Measurements from ENCODE around the gene DDC.
"Not testable (repeated sequence)": the region's sequence is repeated elsewhere in the genome, so short reads cannot be mapped to it uniquely, and the experiment has no call there.

Gene DDC

DNA sequence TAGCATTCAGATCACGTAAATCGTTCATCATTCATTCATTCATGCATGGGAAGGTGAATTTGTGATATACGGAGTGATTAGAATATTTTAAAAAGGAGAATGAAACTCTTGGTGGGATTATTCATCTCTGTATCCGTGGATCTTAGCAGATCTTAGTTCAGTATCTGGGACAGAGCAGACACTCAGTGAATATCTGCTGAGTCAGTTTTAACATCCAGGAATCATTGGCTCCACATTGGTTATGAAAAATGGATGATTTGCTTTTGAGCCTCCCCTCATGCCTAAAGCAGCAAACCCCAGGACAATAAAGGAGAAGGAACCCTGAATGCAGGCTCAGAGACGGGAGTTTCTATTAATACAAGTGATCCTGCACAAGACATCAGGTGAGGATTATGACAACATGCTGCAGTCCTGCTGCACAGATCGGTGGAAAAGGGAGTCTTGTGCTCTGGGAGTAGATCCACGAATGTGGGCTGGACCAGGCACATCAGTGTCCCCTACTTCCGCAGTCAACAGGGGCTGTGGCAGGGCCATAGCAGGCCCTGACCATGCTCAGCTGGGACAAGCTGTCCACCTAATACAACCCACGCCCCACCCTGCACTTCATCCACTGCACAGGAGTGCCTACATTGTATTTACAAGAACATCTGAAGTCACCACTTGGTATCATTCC, 88.1 kb downstream of the DDC start:
- DNase-seq: no peak

DNA sequence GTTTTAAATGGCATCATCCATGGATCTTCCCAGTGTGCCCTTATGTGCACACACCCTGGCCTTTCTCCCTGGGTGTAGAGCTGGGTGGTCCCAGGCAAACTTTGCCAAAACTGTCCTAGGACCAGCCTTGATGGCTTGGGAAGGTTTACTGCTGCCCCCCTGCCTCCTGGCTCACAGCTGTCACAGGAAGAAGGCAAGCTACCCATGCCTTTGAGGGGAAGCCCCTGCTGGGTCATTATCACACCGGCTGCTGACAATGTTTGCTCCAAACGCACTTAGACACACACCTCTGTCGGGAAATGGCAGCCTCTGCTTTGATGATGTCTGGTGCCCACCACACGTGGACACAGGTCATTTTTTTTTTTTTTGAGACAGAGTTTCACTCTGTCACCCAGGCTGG, 89.9 kb downstream of the DDC start:
- no peak for DNase-seq

DNA sequence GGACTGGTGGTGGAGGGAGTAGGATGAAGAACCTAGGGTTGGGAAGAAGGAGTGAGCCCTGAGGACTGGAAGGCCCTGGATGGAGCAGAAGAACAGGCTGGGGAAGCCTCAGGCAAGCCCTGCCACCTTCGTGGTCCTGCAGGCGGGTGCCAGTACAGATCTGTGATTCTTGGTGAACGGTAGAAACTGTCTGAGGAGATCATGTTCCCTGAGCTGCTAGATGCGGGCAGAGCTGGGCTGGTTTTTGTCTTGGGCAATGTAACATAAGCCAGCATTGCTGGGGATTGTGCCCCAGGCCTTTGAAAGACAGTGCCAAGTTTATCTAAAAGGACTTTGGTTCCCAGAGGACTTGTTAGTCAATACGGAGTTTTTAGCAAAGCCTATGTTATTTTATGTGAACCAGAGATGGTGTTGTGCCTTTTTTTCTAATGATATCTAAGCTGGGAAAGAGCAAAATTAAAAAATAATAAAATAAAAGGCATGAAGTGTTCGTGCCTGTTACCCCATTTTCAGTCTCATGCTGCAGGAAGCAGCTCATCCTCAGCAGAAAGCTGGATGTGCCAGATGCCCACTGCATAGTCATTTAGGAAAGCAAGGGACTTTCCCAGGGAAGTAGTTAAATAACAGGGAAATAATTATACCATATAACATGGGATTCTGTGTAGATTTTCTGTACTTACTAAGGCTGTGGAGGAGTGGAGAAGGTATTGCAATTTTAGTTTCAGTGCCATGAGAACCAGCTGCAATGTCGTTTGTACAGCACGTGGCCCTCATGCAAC, 90.6 kb downstream of the DDC start:
- DNase-seq: no peak

DNA sequence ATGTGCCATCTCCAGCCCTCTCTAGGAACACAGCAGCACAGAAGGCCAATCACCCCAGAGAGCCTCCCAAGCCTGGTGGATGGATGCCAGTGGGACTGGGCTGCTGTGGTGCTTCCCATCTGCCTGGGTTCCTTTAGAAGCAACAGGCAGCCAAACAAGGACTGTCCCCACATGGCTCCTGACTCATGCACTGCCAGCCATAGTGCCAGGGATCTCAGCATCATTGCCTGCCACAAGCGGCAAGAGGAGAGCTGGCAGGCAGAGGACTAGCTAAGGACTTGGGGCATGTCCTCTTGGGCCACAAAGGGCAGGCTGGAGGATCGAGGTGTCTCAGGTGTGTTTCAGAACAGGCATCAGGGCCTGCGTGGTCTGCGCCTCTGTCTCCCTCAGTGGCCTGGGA, 91.7 kb downstream of the DDC start:
- no peak for DNase-seq

DNA sequence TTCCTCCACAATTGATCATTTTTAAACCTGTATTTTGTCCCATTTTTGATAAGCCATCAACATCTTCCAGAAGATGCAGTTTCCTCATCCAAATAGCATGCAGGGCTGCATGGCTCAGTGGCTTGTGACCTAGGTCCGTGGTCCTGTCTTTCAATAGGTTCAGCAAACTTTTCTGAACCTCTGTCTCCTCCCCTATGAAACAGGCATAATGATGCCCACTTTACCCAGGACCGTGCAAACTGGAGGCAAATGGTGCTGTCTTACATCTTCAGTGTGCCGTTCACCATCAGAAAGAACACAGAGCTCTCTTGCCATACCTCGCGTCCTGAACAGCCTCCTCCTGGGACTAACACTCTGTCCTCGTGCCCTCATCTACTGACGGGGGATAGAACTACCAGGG, 92.8 kb downstream of the DDC start:
- DNase-seq: no peak

DNA sequence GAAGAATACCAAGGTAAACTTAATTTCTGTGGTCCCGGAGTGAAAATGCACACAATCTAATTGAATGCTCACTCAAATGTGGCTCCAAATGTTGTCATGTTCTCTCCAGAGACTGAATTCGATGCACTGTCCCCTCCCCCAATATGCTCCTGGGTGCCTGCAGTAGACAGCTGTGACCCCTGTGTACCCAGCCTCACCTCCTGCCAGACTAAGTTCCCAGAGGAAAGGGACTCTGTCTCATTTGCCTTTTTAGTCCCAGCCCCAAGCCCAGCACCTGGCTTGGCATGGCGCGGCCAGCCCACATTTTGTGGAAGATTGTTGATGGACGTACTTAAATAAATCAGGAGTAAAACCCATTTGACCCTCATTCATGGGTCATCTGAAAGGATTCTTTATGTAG, 93.2 kb downstream of the DDC start:
- DNase-seq: no peak

DNA sequence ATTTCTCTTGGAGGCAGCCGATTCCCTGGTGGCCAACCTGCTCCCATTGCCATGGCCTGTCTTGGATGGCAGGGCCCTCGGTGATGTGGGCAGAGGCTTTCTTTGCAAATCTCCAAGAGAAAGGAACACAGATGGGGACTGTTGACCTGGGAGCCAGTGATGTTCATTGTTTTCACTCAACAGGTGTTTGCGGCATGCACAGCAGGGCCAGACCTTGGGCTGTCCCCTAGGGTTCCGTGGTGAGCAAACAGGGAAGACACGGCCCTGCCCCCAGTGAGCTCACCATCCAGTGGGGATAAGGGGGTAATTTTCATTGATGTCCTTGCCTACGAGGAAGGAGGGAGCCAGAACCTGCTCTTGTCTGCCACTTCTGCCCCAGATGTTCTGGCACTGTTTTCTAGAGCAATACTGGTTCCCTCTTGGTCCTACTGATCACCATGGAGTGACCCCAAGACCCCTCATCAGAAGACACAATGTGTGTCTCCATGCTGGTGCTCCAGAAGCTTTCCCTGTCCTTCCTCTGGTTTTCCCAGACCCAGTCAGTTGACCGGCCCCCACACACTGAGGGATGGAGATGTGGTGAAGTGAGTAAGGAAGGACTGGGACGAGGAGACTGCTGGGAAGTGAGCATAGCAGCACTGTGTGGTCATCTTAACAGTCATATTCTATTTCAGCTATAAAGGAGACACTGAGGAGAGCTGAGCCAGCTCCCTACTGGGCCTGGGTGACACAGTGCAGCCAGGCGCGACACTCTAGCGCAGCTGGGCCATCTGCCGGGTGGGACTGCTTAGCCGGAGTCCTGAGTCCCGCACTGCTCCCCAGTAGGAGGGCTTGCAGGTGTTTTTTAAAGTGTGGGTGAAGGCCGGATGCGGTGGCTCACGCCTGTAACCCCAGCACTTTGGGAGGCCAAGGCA, 94.7 kb downstream of the DDC start:
- no peak for DNase-seq

DNA sequence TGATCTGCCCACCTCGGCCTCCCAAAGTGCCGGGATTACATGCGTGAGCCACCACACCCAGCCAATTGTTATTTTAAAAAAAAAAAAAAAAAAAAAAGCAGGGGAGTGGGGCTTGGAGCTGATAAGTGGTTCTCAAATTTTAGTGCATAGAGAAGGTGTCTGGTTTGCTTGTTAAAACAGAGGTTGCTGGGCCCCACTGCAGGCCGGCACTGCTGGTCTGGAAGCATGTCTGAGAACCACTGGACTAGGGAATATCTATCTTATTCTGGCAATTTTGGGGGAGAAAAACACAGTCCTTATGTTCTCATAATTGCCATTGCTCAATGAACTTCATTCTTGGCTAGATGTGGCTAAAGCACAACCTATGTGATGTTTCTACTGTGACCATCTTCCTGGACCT, 96.0 kb downstream of the DDC start:
- no peak for DNase-seq

DNA sequence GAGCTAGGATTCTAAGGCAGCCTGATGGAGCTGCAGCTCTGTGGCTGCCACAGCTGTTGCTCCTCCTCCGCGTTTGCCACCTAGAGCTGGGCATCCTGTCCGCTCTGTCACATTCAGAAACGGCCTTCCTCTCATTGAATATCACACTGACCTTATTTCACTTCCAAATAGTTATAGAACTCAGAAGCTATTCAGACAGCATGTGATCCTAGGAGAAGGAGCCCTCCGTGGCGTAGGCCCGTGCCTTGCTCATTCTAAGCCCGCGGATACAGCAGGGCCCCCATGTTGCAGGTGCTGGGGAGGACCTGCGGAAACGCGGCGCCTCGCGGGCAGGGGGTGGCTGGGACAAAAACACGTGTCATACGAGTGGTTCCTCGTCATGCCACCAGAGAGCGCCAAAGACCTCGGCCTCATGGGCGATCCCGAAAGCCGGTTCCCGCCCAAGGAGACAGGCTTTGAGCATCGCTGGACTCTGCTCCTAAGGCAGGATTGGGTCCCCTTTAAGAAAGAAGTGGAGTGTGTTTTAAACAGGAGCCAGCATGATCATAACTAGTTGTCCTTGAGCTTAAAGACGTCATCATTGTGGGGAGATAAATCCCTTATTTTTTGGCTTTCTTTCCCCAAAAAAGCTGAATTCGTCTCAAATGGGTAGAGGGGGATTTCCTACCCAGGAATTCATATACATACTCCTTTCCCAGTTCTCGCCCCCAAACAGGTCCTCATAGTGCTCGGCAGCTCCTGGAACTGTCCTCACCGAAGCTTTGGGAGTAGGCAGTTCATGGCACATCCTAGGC, 97.2 kb downstream of the DDC start:
- peak; percentile 19 for DNase-seq

DNA sequence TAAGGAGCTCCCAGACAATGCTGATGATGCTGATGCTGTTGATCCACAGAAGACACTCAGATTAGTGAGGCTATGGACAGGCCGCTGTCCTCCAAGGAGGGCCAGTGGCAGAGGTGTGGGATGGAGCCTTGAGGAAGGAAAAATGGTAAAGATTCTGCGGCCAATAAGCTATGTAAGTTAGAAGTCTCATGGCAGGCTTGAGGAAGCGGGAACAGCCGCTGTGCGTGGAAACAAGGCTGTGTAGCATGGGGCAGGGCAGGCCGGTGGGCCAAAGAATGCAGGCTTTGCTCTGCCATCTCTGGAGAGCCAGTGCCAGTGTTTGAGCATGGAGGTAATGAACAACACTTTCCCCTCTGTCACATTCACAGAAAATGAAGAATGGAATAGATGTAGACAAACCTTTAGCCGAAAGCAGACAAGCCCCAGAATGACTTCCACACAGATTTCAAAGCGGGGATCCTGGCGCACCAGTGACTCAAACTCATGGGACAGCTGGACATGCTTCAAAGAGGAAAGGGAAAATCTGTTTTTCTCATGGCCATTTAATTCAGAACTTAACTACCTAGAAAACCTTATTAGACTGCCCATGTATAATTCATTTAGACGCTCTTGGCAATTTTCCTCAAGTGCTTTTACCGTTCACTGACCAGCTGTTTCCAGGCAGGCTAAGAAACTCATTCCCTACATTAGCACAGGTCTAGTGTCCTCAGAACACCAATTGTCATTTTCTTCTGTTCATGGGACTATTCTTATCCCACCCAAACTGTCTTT, 98.2 kb downstream of the DDC start:
- no peak for DNase-seq

DNA sequence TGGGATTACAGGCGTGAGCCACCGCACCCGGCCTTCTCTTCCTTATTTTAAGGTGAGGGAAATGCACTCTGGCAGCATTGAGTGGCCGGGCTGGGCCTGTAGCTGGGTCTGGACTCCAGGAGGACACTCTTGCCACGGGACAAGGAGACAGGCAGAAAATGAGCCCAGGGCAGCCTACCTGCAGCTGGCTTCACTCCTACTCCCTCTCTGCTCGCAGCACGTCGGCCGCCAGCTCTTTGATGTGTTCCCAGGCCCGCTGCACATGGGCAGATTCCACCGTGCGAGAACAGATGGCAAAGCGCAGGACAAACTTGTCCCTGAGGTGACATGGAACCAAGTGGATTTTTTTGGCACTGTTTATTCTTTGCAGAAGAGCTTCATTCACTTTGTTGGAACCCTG, 102.2 kb downstream of the DDC start:
- DNase-seq: no peak

DNA sequence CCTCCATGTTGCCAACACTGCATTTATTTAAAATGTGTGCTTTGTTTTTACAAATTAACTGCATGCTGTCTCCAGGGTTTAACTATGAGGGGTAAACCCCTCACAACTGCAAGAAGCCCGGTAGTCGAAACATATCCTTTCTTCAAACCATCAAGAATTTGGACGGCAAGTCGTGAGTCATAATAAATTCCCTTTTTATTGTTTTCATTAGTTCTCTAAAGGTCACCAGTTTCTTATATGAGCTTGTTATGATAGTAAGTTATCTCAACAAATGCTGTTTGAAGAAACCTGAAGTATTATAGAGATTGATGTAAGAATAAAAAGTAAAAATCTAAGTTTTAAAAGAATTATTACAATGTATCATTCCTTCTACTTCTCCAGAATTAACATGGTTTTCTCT, 102.8 kb downstream of the DDC start:
- no peak for DNase-seq

DNA sequence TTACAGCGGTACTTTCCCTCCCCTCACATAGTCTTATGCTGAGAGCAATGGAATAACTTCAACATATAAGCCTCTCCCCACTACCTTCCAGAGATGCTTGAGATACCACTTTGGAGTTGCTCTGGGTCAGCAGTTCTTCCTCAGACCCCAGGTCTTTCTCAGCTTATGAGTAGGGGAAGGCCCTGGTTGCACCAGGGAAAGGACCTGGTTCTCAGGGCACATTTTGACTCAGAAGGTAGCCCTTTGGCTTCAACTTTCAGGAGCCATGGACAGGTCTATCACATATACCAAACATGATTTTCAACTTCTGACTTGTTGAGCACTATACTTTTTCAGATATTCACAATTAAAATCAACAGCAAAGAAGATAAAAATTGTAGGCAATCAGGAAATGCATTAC, 103.5 kb downstream of the DDC start:
- DNase-seq: no peak

DNA sequence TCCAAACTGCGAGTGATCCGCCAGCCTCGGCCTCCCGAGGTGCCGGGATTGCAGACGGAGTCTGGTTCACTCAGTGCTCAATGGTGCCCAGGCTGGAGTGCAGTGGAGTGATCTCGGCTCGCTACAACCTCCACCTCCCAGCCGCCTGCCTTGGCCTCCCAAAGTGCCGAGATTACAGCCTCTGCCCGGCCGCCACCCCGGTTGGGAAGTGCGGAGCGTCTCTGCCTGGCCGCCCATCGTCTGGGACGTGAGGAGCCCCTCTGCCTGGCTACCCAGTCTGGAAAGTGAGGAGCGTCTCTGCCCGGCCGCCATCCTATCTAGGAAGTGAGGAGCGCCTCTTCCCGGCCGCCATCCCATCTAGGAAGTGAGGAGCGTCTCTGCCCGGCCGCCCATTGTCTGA, 106.0 kb downstream of the DDC start:
- not testable (repeated sequence) for DNase-seq

DNA sequence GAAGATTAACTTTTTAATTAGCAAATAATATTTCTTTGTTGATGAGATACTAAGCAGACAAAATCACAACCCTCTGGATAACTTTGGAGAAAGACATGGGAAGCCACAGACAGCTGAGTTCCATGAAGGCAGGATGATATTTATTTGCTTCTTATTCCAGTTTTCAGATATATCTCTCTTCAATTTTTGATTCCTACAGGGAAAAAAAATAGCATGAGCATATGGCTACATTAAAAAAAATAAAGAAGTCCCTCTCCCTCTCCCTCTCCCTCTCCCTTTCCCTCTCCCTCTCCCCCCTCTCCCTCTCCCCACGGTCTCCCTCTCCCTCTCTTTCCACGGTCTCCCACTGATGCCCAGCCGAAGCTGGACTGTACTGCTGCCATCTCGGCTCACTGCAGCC, 106.6 kb downstream of the DDC start:
- DNase-seq: not testable (repeated sequence)

DNA sequence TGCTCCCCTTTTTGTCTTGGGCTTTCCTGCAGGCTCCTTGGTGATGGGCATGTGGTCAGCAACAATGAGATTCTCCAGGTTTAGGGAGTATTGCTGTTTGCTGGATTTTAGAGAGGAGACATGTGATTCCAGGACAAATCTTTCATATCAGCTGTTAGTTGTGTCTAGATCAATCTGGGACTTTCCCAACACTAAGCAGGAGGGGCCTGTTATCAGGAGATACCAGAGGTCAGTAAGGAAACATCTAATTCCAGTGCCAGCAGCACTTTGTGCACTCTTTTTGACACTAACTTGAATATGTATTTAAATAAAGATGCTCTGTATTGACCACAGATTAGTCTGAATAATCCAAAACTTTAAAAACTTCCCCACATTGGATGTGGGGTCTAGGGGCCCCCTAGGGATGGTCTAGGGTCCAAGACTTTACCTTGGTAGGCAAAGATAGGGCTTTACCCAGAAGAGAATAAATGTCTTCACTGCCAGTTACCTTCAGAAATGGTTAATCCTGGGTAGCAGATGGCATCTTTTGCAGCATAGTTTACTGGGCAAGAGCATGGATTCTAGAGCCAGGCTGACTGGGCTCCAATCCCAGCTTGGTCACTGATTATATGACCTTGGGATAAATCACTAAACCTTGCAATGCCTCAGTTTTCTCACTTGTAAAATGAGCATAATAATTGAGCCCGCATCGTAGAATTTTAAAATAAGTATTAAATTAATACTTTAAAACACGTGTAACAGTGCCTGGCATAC, 108.7 kb downstream of the DDC start:
- no peak for DNase-seq

DNA sequence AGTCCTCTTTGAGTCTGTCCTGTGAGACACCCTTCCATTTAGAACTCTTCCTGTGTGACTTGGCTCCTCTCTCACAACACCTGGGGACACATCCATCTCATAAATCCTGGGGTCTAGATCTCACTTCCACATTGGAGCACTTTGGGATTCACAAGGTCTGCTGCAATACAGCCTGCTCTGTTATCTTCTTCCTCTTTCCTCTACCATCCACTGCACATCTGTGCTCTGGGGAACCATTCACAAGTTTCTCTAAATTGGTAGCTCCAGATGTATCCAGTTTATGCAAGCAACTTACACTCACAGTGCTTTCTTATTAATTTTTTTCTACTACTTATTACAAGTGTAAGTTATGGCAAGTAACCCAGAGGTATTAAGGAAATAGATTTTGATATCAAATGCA, 109.5 kb downstream of the DDC start:
- DNase-seq: no peak

DNA sequence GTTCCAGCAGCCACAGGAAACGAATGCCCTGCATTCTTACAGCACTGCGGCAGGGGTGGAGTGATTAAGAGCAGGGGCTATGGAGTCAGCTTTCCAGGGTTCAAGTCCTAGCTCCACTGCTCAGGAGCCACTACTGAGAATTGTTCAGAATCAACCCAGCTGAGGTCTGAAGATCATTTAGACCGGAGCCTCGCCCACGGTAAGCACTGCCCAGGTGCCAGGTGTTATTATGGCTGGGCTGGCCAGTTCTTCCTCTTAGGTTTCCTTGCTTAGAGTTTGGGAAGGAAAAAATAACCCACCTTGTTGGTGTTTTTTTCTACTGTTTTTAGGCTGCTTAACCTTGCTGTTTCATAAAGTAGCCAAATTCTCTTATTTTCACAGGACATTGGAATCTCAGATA, 110.2 kb downstream of the DDC start:
- no peak for DNase-seq

DNA sequence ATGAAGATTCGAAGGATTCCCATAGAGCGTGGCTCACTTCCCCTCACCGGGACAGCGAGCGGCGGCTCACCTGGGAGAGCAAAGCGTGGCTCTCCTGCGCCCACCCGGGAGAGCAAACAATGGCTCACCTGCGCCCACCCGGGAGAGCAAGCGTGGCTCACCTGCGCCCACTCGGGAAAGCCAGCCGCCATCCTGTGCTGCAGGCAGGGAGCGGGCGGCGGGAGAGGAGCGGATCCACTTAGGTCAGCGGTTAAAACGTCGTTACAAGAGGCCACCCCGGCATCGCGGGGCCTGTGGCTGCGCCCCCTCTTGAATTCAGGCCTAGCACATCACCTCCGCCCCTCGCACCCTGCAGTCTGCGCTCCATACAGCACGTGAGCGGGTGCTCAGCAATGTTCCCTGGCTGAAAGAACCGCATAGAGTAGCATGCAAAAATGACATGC, 114.6 kb downstream of the DDC start:
- DNase-seq: no peak

DNA sequence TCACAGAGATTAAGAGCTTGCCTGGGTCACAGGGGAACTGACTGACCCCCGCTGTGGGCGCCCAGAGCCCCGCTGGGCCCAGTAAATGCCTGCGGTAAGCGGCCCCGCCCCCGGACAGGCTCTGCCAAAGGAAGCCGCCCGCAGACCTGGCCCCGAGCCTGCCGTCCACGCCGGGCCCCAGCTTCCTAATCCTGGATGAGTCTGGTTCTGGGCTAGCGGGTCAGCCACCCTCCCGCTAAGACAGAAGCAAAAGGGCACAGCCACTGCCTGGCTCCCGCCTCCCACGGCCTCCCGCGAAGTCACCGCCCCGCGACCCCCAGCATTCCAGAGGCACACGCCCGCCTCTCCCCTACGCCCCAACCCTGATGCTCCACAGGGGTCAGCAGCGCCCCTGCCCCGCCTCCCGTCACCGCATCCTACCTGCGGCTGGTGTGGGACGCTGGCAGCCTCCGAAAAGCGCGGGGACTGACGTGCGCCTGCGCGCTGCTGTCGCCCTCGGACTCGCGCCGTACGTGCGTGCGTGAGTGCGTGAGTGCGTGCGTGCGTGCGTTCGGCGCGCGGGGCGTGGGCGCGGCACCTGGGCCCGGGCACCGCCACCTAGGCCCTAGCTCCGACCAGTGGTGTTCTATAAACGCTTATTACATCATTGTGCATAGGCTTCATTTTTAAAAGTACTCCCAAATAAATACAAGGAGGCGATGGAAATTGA, 115.2 kb downstream of the DDC start, which contains the start of gene FIGNL1:
Gene FIGNL1, minus strand, starts transcription at position 470 of the 709 bp plus-strand sequence. CDS start 3,063 bp downstream, outside the sequence.
- DNase-seq: peak; percentile 69

Data from KG1 (cell line).